Skin of body (tissue), 2 donors: Measurements from ENCODE around the gene IDI2. TPM values are rescaled to one million over a fixed set of nuclear protein-coding genes. Genes with fewer than 3 reads are reported as not detected.

Experiments used
- DNase-seq: peaks from one replicate; lab custom pipeline; 2025; lab: John Stamatoyannopoulos, UW
- total RNA-seq: library from RNA; depleted of rRNA; stranded (reverse); fragments of >200 nt; gene quantifications from one replicate; pipeline ENCODE4 v1.2.3, GENCODE V29; 2014

IDI2 gene
- total RNA-seq, 1 donor from 2014 or later, result not detected

DNA sequence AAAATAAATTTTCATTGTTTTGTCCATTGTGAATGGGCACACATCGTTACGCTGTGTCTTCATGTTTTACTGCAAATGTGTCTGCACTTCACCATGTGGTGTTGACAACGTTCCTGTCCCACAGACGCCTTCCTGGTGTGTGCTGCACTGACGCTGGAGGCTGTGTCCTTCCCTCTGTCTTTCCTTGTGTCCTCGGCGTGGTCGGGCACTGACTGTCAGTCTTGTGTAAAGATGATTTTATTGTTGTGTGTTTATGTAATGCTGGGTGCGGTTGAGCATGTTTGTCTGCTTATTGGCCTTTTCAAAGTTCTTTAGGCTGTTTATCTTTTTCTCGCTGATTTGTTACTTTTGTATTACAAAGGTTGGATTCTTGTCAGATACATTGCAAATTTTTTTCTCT is 18.1 kb downstream of the IDI2 start:
- no peak for DNase-seq

GRCh38 chr10:1006573-1006972 is 19.1 kb downstream of the IDI2 start:
- DNase-seq, result no peak

DNA sequence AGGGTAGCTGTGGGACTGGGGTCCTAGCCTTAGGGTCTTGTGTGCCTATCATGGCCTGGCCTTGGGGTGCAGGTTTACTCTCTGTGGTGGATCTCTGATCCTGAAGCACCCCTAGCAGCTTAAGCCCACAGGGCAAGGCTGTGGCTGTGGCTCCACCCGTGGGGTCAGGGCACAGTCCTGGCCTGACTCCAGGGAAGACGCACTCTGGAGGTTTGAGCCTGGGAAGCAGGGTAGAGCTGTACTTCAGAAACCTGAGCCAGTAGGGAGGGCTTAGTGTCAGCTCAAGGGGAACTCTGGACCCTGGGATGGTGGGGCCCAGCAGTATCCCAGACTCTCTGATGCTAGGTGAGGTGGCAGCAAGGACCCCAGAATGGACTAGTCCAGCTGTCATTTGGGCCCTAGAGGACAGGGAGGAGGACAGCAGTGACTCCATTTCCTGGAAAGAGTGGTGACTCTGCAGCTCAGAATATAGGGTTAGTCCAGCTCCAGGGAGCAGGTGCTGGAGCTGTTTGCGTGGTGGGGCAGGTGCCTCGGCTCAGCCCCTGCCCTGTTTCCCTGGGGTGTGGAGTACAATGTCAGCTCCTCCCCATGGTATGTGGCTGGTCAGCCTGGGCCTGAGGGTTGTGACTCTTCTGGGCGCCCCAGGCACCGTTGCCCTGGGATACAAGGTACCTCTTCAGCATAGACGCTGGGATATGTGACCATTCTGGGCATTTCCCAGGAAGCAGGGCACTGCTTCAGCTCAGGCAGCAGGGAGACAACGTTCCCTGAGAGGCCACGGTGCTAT is 21.6 kb downstream of the IDI2 start:
- DNase-seq, result no peak

DNA sequence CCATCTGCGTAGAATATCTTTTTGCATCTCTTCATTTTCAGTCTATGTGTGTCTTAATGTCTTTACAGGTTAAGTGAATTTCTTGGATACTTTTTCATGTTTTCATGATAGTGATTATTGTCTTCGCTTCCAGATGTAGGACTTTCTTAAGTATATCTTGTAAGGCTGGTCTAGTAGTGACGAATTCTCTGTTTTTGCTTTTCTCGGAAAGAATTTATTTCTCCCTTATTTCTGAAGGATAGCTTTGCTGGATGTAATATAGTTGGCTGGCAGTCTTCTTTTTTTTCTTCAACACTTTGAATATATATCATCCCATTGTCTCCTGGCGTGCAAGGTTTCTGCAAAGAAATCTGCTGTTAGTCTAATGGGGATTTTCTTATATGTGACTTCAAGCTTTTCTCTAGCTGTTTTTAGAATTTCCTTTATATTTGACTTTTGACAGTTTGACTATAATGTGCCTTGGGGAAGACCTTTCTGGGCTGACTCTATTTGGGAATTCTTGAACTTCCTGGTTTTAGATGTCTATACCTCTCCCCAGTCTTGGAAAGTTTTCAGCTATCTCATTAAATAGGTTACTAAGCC is 23.1 kb downstream of the IDI2 start:
- no peak for DNase-seq

DNA sequence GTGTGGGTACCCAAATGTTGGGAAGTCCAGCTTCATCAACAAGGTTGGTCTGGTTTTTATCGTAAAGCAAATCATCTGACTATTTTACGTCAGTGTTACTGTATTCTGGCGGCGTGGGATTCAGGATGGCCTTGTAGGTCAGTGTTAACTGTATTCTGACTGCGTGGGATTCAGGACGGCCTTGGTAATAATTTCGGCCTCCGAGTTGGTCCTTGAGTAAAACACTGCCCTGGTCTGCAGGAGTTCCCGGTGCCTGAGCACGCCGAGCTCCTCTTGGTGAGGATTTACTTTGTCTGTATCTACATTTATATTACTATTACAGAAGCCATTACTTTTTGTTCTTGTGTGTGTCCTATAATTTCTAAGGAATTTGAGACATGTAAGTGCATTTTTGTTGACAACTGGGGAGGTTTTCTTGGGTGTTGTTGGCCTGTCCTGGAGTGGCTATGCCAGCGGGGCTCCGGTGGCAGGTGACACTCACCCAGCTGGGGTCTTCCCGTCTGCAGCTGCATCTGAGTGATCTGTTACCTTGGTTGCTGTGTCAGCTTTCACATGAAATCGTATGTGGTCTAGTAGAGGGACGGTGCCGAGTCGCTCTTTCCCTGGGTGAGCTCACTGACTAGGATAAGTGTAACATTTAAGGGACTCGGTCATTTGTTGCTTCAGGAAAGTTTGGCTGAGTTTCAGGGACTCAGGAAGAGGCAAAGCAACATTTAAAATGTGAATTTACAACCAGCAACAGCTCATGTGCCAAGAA is 28.2 kb downstream of the IDI2 start:
- no peak for DNase-seq

DNA sequence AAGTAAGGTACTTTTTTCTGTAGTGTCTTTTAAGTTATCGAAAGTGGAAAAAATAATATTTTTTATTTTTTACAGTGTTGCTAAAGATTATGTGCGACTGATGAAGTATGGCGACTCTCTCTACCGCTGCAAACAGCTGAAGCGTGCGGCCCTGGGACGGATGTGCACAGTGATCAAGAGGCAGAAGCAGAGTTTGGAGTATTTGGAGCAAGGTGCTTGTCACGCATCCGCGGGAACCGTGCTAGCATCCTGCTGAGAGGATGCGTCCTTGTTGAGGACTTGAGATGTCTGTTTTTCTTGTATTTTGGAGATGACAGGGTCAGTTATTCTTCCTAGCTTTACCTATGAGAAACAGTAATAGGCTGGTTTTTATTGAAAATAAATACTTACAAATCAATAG is 29.6 kb downstream of the IDI2 start:
- no peak for DNase-seq

DNA sequence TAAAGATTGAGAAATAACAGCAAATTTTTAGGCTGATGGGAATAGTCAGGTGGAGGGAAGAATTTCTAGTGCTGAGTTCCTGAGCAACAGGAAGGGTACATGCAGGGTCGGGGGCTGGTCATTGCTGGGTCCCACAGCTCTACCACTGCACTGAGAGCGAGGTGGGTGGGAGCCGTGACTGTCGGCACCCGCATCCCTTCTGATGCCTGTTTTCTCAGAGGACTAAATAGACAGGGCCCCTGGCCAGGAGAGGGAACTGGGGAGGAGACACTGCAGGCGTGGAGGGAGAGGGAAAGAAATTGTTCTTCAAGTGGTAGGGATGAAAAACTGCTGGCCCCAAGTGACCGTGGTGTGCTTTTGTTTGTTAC is 30.1 kb downstream of the IDI2 start:
- DNase-seq, result no peak

- no peak for DNase-seq
Observed at GRCh38 chr10:994836-995558, 30.7 kb downstream of the IDI2 start.

DNA sequence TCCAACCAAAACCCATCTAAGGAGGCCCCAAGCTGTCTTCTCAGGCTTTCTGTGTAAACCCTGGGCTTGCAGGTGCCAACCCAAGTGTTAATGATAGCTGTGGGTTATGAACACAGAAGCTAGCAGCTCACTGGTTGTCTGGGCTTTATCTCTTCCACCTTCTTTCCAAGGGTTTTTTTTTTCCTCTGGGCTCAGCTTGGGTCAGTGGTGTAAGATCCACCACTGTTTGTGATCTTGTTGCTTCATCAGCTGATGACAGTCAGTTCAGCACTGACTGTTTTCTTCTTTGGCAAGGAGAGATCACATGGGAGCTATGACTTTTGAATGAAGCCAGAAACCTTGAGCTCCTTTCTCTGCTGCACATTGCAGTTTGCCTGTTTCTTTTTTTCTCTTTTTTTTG is 32.8 kb downstream of the IDI2 start:
- DNase-seq, result no peak

- DNase-seq, result no peak
Observed at GRCh38 chr10:992467-992866, 33.2 kb downstream of the IDI2 start.

- no peak for DNase-seq
Observed at GRCh38 chr10:990808-991207, 34.9 kb downstream of the IDI2 start.

GRCh38 chr10:988667-989545 is 36.8 kb downstream of the IDI2 start:
- no peak for DNase-seq

GRCh38 chr10:987870-988666 is 37.6 kb downstream of the IDI2 start, which contains the start of gene GTPBP4:
GTPBP4 (plus strand) TSS chr10:988434; CDS start chr10:988480, 46 bp downstream.
- peak; percentile 98 for DNase-seq

- DNase-seq, result no peak
Observed at GRCh38 chr10:987620-987869, 38.1 kb downstream of the IDI2 start.

DNA sequence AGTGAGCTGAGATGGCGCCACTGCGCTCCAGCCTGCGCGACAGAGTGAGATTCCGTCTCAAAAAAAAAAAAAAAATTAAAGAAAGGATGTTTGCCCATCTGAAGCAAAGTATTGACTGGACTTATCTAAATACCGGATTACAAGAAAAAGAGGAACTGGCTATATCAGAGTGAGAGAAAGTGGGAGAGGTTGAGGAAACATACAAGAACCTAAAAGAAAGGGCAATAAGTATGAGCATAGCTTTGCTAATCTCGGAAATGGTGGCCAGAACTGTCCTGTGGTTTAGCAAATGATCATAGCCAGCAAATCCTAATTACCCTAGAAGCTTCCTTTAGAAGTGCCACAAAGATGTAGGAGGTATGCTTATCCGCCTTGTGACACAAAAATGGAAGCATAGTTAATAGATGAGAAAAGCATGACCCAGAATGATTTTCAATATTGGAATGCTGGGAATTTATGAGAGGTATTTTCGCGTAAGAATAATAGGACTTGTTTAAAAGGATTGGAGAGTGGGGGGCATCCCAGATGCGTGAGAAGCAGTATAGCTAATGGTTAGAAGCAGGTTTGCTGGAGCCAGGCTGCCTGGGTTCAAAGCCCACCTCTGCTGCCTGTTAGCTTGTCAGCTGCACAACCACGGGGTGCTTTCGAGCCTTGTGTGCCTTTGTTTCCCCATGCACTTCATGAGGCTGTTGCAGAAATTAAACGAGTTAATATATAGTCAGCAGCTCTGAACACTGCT is 38.6 kb downstream of the IDI2 start:
- no peak for DNase-seq

DNA sequence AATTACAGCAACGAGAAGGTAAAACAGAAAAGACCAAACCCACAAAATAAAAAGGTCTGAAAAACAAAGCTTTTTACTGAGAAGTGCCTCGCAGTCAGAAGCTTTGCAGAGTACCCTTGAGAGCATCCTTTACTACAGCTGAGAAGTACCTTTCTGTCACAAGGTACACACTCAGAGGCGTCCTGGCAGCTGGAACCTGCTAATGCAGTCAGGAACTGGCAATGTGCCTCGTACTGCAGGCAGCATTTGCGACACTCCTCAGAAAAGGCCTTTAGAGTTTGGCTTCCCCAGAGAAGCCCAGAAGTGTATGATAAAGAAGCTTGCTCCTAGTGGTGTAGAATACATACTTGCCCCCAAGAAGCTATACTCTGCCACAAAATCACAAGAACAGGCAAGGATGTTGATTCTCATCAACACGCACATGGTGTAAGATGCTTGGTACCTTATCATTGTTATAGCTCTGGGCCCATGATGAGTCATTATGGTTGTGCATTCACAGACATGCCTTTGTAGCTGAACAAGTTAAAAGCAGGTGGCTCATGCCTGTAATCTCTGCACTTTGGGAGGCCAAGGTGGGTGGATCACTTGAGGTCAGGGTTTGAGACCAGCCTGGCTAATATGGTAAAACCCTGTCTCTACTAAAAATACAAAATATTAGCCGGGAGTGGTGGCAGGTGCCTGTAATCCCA is 39.4 kb downstream of the IDI2 start:
- no peak for DNase-seq

- DNase-seq, result no peak
Observed at GRCh38 chr10:985361-985760, 40.3 kb downstream of the IDI2 start.

DNA sequence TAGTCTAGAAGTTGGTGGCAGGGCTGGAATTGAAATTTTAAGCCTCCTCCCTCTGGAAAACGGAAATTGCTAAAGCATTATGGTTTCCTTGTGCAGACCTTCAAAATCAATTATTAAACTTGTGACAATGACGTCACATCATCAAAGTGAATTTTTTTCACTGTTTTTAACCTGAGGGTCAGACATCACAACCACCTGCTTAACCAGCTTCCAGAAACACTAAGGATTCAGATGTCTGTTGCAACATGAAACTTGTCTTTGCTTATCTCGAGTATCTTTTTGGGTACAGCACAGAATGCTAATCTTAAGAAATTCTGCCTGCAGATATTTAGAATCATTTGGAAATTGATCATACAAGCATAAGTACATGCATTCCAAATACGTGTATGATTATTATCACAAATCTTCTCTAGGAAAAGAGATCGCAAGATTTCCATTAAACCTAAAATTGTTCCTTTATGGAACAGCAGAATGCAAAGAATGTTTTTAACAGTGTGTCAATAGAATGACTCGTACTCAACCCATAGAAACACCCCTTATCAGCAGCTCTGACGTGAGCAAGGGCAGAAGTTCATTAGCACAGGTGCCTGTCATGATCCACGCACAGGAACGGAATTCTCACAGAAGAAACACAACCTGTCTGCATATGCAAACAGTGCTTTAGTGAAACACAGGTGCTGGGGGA is 41.5 kb downstream of the IDI2 start:
- no peak for DNase-seq
